Endothelial cell of umbilical vein (primary cell): ENCODE measurements around the gene PXMP4. TPM values are rescaled to one million over a fixed set of nuclear protein-coding genes. Genes with fewer than 3 reads are reported as not detected.

Source experiments
- BruUV-seq: library from RNA; stranded (reverse); fragments of 400-500 nt; replicated peaks from 2 replicates; lab custom pipeline; 2021; lab: Mats Ljungman, UMichigan
- CTCF ChIA-PET: fragments of 300-600, 350-600 bp; sonication (Branson Sonifier 250); formaldehyde crosslinking; loops from one replicate; lab custom pipeline; 2021; ENCODE audit warnings: antibody characterized with exemption, inconsistent platforms; lab: Charles Lee
- POLR2A ChIA-PET: fragments of 300-600, 350-600 bp; sonication (Branson Sonifier 250); formaldehyde crosslinking; loops from one replicate; lab custom pipeline; 2021; ENCODE audit warnings: antibody characterized with exemption, inconsistent platforms; lab: Charles Lee
- DNase-seq: peaks from one replicate; pipeline ENCODE4 v3.0.0-alpha.2; 2011; ENCODE audit warnings: low read depth, low spot score
- FAIRE-seq: peaks from 2 replicates; lab custom pipeline; 2011; peaks lifted over from hg19 to GRCh38; lab: Jason Lieb, UNC
- H2AFZ ChIP-seq: 2 replicates; pipeline ENCODE4 v1.6.0; 2012; ENCODE audit warnings: low read depth, low read length, control low read depth, inconsistent platforms
- H3K27ac ChIP-seq: 2 replicates; pipeline ENCODE4 v1.5.1; 2011; ENCODE audit warnings: low read depth, mild to moderate bottlenecking, control low read depth, low read length, moderate library complexity; ENCODE audit not compliant: insufficient read depth
- H3K27me3 ChIP-seq, 2 experiments: 2 replicates each; pipeline versions ENCODE4 v1.6.0 to v1.6.1; 2011; ENCODE audit warnings: low read length in 2 of 2, mixed read lengths in 1 of 2; ENCODE audit not compliant: control insufficient read depth in 2 of 2, insufficient read depth in 2 of 2
- H3K36me3 ChIP-seq, 2 experiments: 2 replicates in 1 of 2; 3 replicates in 1 of 2; pipeline ENCODE4 v1.5.1; 2011; ENCODE audit warnings: low read length in 2 of 2, mild to moderate bottlenecking in 1 of 2, moderate library complexity in 1 of 2; ENCODE audit not compliant: control insufficient read depth in 2 of 2, insufficient read depth in 2 of 2; ENCODE audit errors: extremely low read depth in 1 of 2
- H3K4me1 ChIP-seq: 3 replicates; pipeline ENCODE4 v1.5.1; 2011; ENCODE audit warnings: mild to moderate bottlenecking, low read length; ENCODE audit not compliant: control insufficient read depth, insufficient read depth; ENCODE audit errors: extremely low read depth
- H3K4me2 ChIP-seq: 2 replicates; pipeline ENCODE4 v1.6.1; 2011; ENCODE audit warnings: low read length, control low read depth, mixed read lengths; ENCODE audit not compliant: insufficient read depth
- H3K4me3 ChIP-seq, 3 experiments: fragments of 200-600 bp in 1 of 3; sonication (generic), shearing (Covaris generic) in 1 of 3; replicated peaks in 1 of 3; 2 replicates each; pipeline ENCODE4 v1.5.1; 2011 to 2016; ENCODE audit warnings: control low read depth in 3 of 3, low read length in 3 of 3, mild to moderate bottlenecking in 2 of 3, inconsistent platforms in 1 of 3, low read depth in 1 of 3, moderate library complexity in 1 of 3; ENCODE audit not compliant: insufficient read depth in 1 of 3
- H3K79me2 ChIP-seq: 2 replicates; pipeline ENCODE4 v1.6.0; 2012; ENCODE audit warnings: low read length, inconsistent platforms; ENCODE audit not compliant: control insufficient read depth, insufficient read depth
- H3K9ac ChIP-seq: replicated peaks from 2 replicates; pipeline ENCODE3; 2011; ENCODE audit warnings: low read length, control low read depth; ENCODE audit not compliant: insufficient read depth; ENCODE audit errors: extremely low read depth
- H3K9me1 ChIP-seq: replicated peaks from 3 replicates; pipeline ENCODE4 v1.6.0; 2011; ENCODE audit warnings: mild to moderate bottlenecking, low read length; ENCODE audit not compliant: control insufficient read depth, insufficient read depth; ENCODE audit errors: extremely low read depth
- H3K9me3 ChIP-seq: replicated peaks from 2 replicates; pipeline ENCODE4 v1.5.1; 2012; ENCODE audit warnings: low read length, inconsistent platforms; ENCODE audit not compliant: control insufficient read depth, insufficient read depth
- H4K20me1 ChIP-seq: replicated peaks from 2 replicates; pipeline ENCODE3; 2011; ENCODE audit warnings: mild to moderate bottlenecking, low read length; ENCODE audit not compliant: control insufficient read depth, insufficient read depth; ENCODE audit errors: extremely low read depth
- EZH2 ChIP-seq: IDR thresholded peaks from 2 replicates; pipeline ENCODE4 v1.6.1; 2012; ENCODE audit warnings: borderline replicate concordance, low read depth, mild to moderate bottlenecking, moderate library complexity, low read length, inconsistent platforms; ENCODE audit not compliant: severe bottlenecking
- FOS ChIP-seq: IDR thresholded peaks from 2 replicates; pipeline ENCODE4 v1.6.1; 2011; ENCODE audit warnings: mild to moderate bottlenecking, low read length, moderate library complexity, borderline replicate concordance; ENCODE audit not compliant: insufficient read depth
- GATA2 ChIP-seq: IDR thresholded peaks from 2 replicates; pipeline ENCODE4 v1.7.0; 2011; ENCODE audit warnings: low read depth, mild to moderate bottlenecking, moderate library complexity, mixed read lengths, low read length; ENCODE audit not compliant: insufficient read length, insufficient read depth
- JUN ChIP-seq: IDR thresholded peaks from 2 replicates; pipeline ENCODE4 v1.6.1; 2011; ENCODE audit warnings: borderline replicate concordance, low read depth; ENCODE audit not compliant: insufficient read length, insufficient read depth
- MAX ChIP-seq: IDR thresholded peaks from 2 replicates; pipeline ENCODE4 v1.6.1; 2011; ENCODE audit not compliant: insufficient read depth, insufficient read length
- MYC ChIP-seq: IDR thresholded peaks from one replicate; pipeline ENCODE4 v1.6.1; 2011; ENCODE audit warnings: mild to moderate bottlenecking, low read depth, low read length
- POLR2A ChIP-seq: IDR thresholded peaks from 2 replicates; pipeline ENCODE4 v1.6.1; 2012; ENCODE audit warnings: low read depth, mild to moderate bottlenecking, control low read depth, low read length
- POLR2AphosphoS5 ChIP-seq: IDR thresholded peaks from 2 replicates; pipeline ENCODE4 v1.6.1; 2012; ENCODE audit warnings: low read depth, mild to moderate bottlenecking, control low read depth, low read length, moderate library complexity; ENCODE audit not compliant: insufficient read depth
- dilution Hi-C: fragments of 300-500 bp; cut with MboI; formaldehyde crosslinking; loops from one replicate; pipeline ENCODE4 v1.15.0; 2019; ENCODE audit warnings: low sequenced_read_pairs; ENCODE audit not compliant: extremely low pct_ligation_motif_present
- intact Hi-C: fragments of 100-400 bp; cut with micrococcal nuclease; formaldehyde crosslinking; loops from one replicate; pipeline ENCODE4 v1.10.0; 2022
- polyA plus RNA-seq, 4 experiments: library from polyadenylated mRNA; depleted of rRNA in 3 of 4; stranded (reverse) in 3 of 4; unstranded in 1 of 4; fragments of >200 nt; gene quantifications; 2 replicates each; pipeline versions ENCODE4 v1.2.1 to v1.2.3, GENCODE V29; 2011 to 2012; ENCODE audit warnings: missing spikeins in 1 of 4
- total RNA-seq: library from RNA; stranded (reverse); gene quantifications from 2 replicates; pipeline ENCODE4 v1.2.3, GENCODE V29; 2021
- TF ChIP-seq, protein P1 (sequence below), 2 donors: IDR thresholded peaks; 1 replicate in 1 of 2; 2 replicates in 1 of 2; pipeline ENCODE4 v1.5.1; 2011; ENCODE audit warnings: low read length in 2 of 2, mild to moderate bottlenecking in 2 of 2, moderate library complexity in 2 of 2, control low read depth in 1 of 2, inconsistent platforms in 1 of 2, low read depth in 1 of 2; ENCODE audit not compliant: insufficient read depth in 1 of 2; ENCODE audit errors: extremely low read depth in 1 of 2

PXMP4 gene
- total and polyA plus RNA-seq, 2 donors (not counting 3 experiments of a cell fraction or from before 2014, with no cell fraction given): 6.9 to 8.5 TPM

DNA sequence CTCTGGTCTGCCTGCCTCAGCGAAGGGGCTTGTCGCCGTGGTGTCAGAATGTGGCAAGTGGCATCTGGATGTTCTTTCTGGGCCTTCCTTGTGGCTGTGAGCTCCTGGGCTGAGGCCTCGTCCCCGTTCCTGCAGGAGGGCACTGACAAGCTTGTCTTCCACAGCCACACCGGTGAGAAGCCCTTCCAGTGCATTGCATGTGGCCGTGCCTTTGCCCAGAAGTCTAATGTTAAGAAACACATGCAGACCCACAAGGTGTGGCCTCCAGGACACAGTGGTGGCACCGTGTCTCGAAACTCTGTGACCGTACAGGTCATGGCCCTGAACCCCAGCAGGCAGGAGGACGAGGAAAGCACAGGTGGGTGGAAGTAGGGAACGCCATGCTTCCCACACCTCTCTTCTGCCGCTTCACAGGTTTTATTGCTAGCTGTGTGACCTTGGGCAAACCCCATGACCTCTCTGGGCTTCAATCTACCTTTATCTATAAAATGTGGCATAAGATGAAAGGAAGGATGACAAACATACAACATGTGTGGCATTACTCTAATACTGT, 41.7 kb upstream of the PXMP4 start:
- intact Hi-C loops: no loop called here
- Histone ChIP-seq H3K9ac (no peak overlapping the region), H3K36me3 (peaks cover 0 to 1% of the 10 kb centered on the region in 2 experiments), H4K20me1 (no peaks in the 10 kb centered on the region), H3K4me3 (no peak overlapping the region), H3K4me1 (no peaks in the 10 kb centered on the region), H3K9me1 (no peaks in the 10 kb centered on the region), H3K4me2 (no peak overlapping the region), H3K9me3 (no peaks in the 10 kb centered on the region), H2AFZ (no peak overlapping the region), H3K79me2 (no peaks in the 10 kb centered on the region), H3K27me3 (no peaks in the 10 kb centered on the region), H3K27ac (no peak overlapping the region)
- no peak for DNase-seq
- BruUV-seq: no TSS peak
- ChIA-PET POLR2A (no interaction called here), CTCF (interaction anchor here (1.2 kb wide), 1 partner anchor 30 kb away, joined by 3 read pairs; no protein-coding TSS in a partner anchor)
- dilution Hi-C loops: no loop called here
- TF ChIP-seq POLR2A (no peak), MAX (no peak), GATA2 (no peak), MYC (no peak), FOS (no peak), EZH2 (no peak), JUN (no peak), POLR2AphosphoS5 (no peak)
- TF ChIP-seq, protein P1, sequence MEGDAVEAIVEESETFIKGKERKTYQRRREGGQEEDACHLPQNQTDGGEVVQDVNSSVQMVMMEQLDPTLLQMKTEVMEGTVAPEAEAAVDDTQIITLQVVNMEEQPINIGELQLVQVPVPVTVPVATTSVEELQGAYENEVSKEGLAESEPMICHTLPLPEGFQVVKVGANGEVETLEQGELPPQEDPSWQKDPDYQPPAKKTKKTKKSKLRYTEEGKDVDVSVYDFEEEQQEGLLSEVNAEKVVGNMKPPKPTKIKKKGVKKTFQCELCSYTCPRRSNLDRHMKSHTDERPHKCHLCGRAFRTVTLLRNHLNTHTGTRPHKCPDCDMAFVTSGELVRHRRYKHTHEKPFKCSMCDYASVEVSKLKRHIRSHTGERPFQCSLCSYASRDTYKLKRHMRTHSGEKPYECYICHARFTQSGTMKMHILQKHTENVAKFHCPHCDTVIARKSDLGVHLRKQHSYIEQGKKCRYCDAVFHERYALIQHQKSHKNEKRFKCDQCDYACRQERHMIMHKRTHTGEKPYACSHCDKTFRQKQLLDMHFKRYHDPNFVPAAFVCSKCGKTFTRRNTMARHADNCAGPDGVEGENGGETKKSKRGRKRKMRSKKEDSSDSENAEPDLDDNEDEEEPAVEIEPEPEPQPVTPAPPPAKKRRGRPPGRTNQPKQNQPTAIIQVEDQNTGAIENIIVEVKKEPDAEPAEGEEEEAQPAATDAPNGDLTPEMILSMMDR (IDR thresholded peaks at IDR 0.05; ENCODE audit: extremely low read depth in 1 of 2, insufficient read depth in 1 of 2, low read depth in 1 of 2, low read length in 2 of 2): no peak
- FAIRE-seq: no peak
